H1 (cell line): Measurements from ENCODE around the gene PNCK. TPM values are rescaled to one million over a fixed set of nuclear protein-coding genes. Genes with fewer than 3 reads are reported as not detected.

Experiments
- ATF2 ChIP-seq: IDR thresholded peaks from 2 replicates; pipeline ENCODE4 v1.6.1; 2012; ENCODE audit warnings: low read length, inconsistent platforms
- CREB1 ChIP-seq: IDR thresholded peaks from 2 replicates; pipeline ENCODE4 v1.6.1; 2012; ENCODE audit warnings: inconsistent platforms
- RXRA ChIP-seq: IDR thresholded peaks from 2 replicates; pipeline ENCODE4 v1.6.1; 2011; ENCODE audit warnings: low read depth, mild to moderate bottlenecking, low read length, moderate library complexity; ENCODE audit not compliant: insufficient read depth
- polyA plus RNA-seq, 7 experiments: library from polyadenylated mRNA; depleted of rRNA in 3 of 7; stranded (reverse) in 5 of 7; unstranded in 2 of 7; fragments of >200 nt in 5 of 7; fragments of 200-250 nt in 2 of 7; gene quantifications; 1 replicate in 5 of 7; 2 replicates in 1 of 7; 4 replicates in 1 of 7; pipeline versions ENCODE4 v1.2.1 to v1.2.3, GENCODE V29; 2011 to 2013; ENCODE audit warnings: missing spikeins in 2 of 7, mixed read lengths in 2 of 7
- total RNA-seq: library from RNA; stranded (reverse); fragmentation: NEBNext Ultra II Directional; extraction: Animal tissue kit (Norgen Biotek cat#: 25700); gene quantifications from 2 replicates; pipeline ENCODE4 v1.2.1, GENCODE V29; 2021

Gene PNCK
- total and polyA plus RNA-seq, 2 of the 8 experiments (the other 6 are each of a cell fraction or from before 2014, with no cell fraction given), result 6.2 to 6.3 TPM

GRCh38 chrX:153631346-153631745 lies 42.3 kb downstream of the PNCK start (continued):
- TF ChIP-seq ATF2 (no peak), CREB1 (no peak), RXRA (no peak)
